GM23248 (cell line): ENCODE data around the gene CTDSP1.

ENCODE experiments used
- EZH2 ChIP-seq: fragments of 200-600 bp; sonication (generic); IDR thresholded peaks from 2 replicates; pipeline ENCODE4 v1.6.1; 2018; ENCODE audit warnings: antibody characterized with exemption, mild to moderate bottlenecking; ENCODE audit not compliant: insufficient read depth, poor library complexity, severe bottlenecking
- EZH2phosphoT487 ChIP-seq: fragments of 200-600 bp; sonication (generic); IDR thresholded peaks from 2 replicates; pipeline ENCODE4 v1.6.1; 2018; ENCODE audit warnings: antibody characterized with exemption, moderate library complexity, mild to moderate bottlenecking, low read depth; ENCODE audit not compliant: insufficient read depth

DNA sequence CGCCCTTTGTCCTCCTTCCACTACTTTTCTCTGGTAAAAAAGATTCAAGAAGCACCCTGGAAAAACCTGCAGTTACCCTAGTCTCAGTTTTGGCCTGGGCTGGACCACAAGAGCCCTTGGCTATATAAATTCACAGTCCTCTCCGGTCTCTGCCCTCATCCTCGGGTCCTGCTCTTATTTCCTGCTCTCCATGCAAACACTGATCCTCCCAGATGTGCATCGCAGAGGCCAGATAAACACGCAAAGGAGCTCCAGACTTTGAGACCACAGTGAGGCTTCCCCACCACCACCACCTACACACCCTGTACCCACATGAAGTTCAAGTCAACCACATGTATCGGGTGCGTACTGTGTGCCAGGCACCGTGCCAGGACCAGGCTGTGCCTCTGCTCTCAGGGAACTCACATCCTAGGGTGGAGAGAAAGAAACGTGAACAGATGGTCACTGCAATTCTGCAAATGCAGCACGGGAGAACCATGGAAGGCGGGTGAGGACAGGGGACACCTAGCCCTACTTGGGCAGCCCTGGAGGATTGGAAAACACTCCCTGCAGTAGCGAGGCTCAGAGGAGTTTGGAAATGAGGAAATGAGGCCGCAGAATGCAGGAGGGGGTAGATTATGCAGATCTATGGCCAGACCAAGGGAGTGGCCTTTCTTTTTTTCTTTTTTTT is 7.4 kb downstream of the CTDSP1 start:
- TF ChIP-seq EZH2 = no peak
- TF ChIP-seq EZH2phosphoT487 = no peak
